ENCODE measurements around the gene WBP1L.
"Not testable (repeated sequence)": the region's sequence is repeated elsewhere in the genome, so short reads cannot be mapped to it uniquely, and the experiment has no call there.

The WBP1L gene

GRCh38 chr10:102853237-102853636, 109.5 kb downstream of the WBP1L start:
- DNase-seq; intact Hi-C loops (cut with DNase I): not testable (repeated sequence)

DNA sequence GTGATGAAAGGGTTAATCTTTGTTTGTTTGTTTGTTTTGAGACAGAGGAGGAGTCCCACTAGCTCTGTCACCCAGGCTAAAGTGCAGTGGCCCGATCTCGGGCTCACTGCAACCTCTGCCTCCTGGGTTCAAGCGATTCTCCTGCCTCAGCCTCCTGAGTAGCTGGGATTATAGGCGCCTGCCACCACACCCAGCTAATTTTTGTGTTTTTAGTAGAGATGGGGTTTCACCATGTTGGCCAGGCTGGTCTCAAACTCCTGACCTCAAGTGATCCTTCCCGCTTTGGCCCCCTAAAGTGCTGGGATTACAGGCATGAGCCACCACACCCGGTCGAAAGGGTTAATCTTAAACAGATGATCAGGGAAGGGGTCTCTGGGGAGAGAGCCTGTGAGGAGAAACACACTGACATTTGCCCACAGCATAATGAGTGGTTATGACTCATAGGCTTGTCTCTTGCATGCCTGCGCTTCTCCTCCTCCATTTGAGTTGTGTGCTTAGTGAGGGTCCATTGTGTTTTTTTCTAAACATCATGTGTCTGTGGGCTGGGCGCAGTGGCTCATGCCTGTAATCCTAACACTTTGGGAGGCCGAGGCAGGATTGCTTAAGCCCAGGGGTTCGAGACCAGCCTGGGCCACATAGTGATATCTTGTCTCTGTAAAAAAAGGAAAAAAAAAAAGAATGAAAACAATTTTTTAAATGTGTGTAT, 112.1 kb downstream of the WBP1L start:
- not testable (repeated sequence) for DNase-seq

GRCh38 chr10:102856758-102857424, 113.1 kb downstream of the WBP1L start:
- intact Hi-C loops (cut with DNase I): no loop called here
- no peak for DNase-seq

More for the DNA sequence above, 112.1 kb downstream of the WBP1L start:
- intact Hi-C loops (cut with DNase I): not testable (repeated sequence)

DNA sequence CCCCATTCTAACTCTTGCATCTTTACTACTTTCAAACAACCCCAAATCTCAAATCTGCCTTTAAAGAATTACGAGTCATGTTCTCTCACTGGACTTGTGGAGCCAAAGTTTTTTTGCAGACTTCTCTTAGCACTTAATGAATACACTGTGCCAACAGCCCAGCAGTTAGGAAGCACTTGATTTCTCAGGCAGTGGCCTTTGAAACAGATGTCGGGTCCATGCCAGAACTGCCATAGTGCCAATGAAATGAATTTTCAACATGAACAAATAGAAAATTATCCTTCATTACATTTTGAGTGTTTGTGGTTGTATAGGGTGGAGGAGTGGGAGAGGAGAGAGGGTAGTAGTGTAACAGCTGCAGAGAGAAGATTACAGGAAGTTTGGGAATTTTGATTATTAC, 116.2 kb downstream of the WBP1L start:
- DNase-seq: no peak
- intact Hi-C loops (cut with DNase I): no loop called here

- no peak for DNase-seq
- intact Hi-C loops (cut with DNase I): no loop called here
These were observed 119.9 kb downstream of the WBP1L start for GRCh38 chr10:102863660-102864059.

DNA sequence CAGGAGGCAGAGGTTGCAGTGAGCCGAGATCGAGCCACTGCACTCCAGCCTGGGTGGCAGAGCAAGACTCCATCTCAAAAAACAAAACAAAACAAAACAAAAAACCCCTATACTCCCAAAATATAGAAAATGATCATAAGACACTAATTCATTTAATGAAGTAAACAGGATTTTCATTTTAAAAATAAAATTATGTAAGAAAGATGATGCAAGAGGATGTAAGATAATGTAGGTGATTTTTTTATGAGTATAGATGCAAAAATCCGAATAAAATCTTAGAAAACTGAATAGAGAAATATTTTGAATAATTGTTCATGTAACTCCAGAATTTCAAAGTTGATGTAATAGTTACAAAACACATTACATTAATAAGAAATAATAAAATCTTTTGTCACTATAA, 121.9 kb downstream of the WBP1L start:
- intact Hi-C loops (cut with DNase I): no loop called here
- DNase-seq: no peak

Measured in head of caudate nucleus (tissue), 42 donors.